CD4-positive, alpha-beta T cell treated with Interleukin-17A for 1 hour (primary cell): Measurements from ENCODE around the gene CHRNA7.
"Not testable (repeated sequence)": the region's sequence is repeated elsewhere in the genome, so short reads cannot be mapped to it uniquely, and the experiment has no call there.

Experiments used
- DNase-seq: peaks from one replicate; pipeline ENCODE4 v3.0.0-alpha.2; 2020

Gene CHRNA7

DNA sequence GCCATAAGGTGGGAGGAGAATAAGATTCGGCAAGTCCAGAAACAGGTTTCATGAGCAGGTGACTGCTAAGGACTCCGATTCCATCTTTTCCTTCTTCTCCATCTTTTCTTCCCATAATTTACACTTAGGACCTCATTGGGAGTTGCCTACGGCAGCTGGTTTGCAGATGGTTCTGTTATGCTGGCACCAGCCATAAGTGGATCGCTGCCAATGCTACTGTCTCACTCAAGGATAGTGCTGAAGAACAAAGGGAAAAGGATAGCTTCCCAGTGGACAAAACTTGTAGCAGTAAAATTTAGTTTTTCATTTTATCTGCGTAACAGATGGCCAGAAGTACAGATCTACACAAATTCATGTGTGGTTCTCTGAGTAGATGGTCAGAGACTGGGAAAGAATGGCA lies 178.8 kb downstream of the CHRNA7 start:
- not testable (repeated sequence) for DNase-seq

DNA sequence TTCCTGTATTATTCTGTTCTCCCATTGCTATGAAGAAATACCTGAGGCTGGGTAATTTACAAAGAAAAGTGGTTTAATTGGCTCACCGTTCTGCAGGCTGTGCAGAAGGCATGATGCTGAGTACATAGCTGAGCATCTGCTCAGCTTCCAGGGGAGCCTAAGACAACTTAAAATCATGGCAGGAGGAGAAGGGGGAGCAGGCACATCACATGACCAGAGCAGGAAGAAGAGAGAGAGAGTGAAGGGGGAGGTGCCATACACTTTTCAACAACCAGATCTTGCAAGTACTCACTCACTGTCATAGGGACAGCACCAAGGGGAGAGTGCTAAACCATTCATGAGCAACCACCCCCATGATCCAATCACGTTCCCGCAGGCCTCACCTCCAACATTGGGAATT lies 188.4 kb downstream of the CHRNA7 start:
- DNase-seq, result no peak
